Brain microvascular endothelial cell (primary cell): ENCODE measurements around the gene HDAC9.
A peak's percentile ranks its signal among the peaks of the same experiment; 100 is the strongest.

Experiments
- DNase-seq: peaks from one replicate; pipeline ENCODE4 v3.0.0-alpha.2; 2020
- H3K27ac ChIP-seq: fragments of 250-450 bp; sonication (Bioruptor Pico); 2 replicates; pipeline ENCODE4 v1.5.1; 2020; ENCODE audit warnings: mild to moderate bottlenecking, moderate library complexity
- H3K27me3 ChIP-seq: fragments of 250-450 bp; sonication (Bioruptor Pico); replicated peaks from 2 replicates; pipeline ENCODE4 v1.5.1; 2020; ENCODE audit warnings: mild to moderate bottlenecking
- H3K36me3 ChIP-seq: fragments of 250-450 bp; sonication (Bioruptor Pico); replicated peaks from 2 replicates; pipeline ENCODE4 v1.5.1; 2020; ENCODE audit warnings: mild to moderate bottlenecking
- H3K4me3 ChIP-seq: 2 replicates; pipeline ENCODE4 v1.5.1; 2011; ENCODE audit warnings: low read depth, mild to moderate bottlenecking, control low read depth, low read length, moderate library complexity
- in situ Hi-C: cut with HindIII; loops from 2 replicates; pipeline ENCODE4 v1.10.0; 2017; ENCODE audit warnings: low sequenced_read_pairs, low pct_ligation_motif_present
- TF ChIP-seq, protein P1 (sequence below): IDR thresholded peaks from 2 replicates; pipeline ENCODE4 v1.5.1; 2011; ENCODE audit warnings: low read depth, mild to moderate bottlenecking, moderate library complexity, low read length, control low read depth, inconsistent platforms; ENCODE audit errors: missing control alignments

Gene HDAC9

DNA sequence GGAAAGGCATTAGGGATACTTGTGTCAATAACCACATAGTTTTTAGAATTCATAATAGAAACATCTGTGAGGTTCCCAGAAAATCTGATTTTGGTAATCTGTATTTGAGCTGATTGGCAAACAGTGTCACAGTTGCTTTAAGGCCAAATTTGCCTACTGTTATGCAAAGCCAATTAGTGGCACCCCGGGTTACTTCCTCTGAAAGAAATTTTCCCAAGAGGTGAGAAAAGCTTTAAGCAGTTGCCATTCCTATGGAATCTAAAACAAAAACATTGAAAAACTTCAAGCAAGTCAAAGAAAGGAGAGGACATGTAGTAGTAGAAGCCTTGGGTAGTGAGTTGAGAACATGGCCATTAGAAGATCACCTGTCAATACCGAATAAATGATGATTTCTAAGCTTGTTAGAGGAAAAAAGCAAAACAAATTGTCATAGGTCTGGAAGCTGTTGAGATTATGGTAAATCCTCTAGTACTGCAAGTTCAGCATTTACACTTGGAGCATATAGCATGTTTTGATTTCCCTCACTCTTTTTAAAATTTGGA lies 445.1 kb downstream of the HDAC9 start:
- H3K4me3 ChIP-seq = no peak overlapping the region
- H3K27ac ChIP-seq = no peak overlapping the region
- no peak for DNase-seq
- TF ChIP-seq, protein P1, sequence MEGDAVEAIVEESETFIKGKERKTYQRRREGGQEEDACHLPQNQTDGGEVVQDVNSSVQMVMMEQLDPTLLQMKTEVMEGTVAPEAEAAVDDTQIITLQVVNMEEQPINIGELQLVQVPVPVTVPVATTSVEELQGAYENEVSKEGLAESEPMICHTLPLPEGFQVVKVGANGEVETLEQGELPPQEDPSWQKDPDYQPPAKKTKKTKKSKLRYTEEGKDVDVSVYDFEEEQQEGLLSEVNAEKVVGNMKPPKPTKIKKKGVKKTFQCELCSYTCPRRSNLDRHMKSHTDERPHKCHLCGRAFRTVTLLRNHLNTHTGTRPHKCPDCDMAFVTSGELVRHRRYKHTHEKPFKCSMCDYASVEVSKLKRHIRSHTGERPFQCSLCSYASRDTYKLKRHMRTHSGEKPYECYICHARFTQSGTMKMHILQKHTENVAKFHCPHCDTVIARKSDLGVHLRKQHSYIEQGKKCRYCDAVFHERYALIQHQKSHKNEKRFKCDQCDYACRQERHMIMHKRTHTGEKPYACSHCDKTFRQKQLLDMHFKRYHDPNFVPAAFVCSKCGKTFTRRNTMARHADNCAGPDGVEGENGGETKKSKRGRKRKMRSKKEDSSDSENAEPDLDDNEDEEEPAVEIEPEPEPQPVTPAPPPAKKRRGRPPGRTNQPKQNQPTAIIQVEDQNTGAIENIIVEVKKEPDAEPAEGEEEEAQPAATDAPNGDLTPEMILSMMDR = no peak
- H3K27me3 ChIP-seq = no peaks in the 10 kb centered on the region
- in situ Hi-C loops = no loop called here
- no peaks in the 10 kb centered on the region for H3K36me3 ChIP-seq

DNA sequence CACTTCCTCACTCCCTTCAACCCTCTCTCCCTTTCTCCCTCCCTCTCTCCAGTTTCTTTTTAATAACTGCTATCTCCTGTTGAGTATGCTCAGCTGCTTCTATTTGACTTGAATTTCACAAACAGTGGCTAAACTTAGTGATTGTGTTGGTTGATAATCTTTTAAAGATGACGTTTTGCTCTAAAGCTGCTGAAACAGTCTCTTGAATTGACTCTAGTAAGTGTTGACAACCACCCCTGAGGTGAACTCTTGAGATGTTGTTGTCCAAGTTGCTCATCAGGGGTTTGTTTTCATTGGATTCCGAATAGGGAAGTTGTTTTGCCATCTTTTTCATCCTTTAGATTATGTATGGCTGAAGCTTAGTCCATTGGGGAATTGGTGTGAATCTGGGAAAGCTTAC lies 445.7 kb downstream of the HDAC9 start:
- DNase-seq = no peak
- H3K36me3 ChIP-seq = no peaks in the 10 kb centered on the region
- in situ Hi-C loops = no loop called here
- H3K4me3 ChIP-seq = no peak overlapping the region
- TF ChIP-seq, protein P1 = no peak
- no peaks in the 10 kb centered on the region for H3K27me3 ChIP-seq
- no peak overlapping the region for H3K27ac ChIP-seq

DNA sequence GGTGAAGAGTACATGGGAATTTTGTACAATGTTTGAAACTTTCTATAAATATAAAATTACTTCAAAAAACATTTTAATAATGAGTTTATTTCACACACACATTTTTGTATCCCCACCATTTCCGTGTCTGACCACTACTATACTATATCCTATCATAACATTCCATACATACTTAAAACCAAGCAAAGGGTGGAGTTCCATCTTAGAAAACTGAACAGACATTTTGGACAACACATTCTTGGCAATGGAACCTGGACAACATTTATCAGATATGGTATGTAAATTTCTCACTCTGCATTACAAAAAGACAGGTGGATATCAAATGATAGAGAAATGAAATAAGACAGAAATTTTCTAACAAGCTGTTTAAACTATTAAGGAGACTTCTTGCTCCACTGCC lies 453.0 kb downstream of the HDAC9 start:
- Histone ChIP-seq H3K27me3 (no peaks in the 10 kb centered on the region), H3K4me3 (no peak overlapping the region), H3K27ac (no peak overlapping the region), H3K36me3 (no peaks in the 10 kb centered on the region)
- TF ChIP-seq, protein P1 = no peak
- in situ Hi-C loops = no loop called here
- no peak for DNase-seq

DNA sequence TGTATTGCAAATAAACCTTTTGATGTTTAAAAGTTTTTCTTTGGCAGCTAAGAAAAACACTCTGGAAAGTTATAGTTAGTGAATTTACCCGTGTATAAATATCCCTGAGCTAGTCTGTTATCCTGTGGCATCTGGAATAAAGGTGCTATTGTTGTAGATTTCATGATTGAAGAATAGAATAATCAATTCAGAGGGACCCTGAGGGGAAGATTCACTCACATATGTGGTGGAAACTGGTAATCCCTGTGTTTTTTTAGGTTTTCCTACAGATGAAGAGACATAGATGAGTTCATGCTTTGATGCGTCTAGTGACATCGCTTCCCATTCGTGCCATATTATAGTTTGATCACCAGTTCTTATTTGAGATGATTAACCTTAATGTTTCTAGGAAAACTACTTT lies 457.3 kb downstream of the HDAC9 start:
- in situ Hi-C loops = no loop called here
- no peak overlapping the region for H3K4me3 ChIP-seq
- no peaks in the 10 kb centered on the region for H3K27me3 ChIP-seq
- no peak overlapping the region for H3K27ac ChIP-seq
- no peaks in the 10 kb centered on the region for H3K36me3 ChIP-seq
- DNase-seq = no peak
- TF ChIP-seq, protein P1 = no peak

DNA sequence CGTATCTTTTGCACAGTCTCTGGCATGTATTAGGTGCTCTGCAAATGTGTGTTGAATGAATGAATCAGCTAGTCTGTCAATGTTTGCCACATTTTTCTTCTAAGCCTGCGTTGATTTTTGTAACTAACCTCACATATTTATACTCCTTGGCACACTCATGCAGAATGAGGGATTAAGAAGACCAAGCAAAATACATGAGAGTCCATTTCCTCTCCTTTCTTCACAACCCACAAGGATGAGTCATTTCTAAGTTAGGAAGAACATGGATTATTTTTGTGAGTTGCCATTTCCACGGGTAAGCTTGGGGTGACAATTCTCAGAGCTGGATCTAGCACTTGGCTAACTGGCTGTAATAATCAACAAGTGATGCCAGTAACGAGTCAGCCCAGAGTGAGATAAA lies 463.1 kb downstream of the HDAC9 start:
- TF ChIP-seq, protein P1 = no peak
- Histone ChIP-seq H3K27me3 (no peaks in the 10 kb centered on the region), H3K36me3 (no peaks in the 10 kb centered on the region), H3K27ac (no peak overlapping the region), H3K4me3 (no peak overlapping the region)
- in situ Hi-C loops = no loop called here
- DNase-seq = peak; percentile 21

DNA sequence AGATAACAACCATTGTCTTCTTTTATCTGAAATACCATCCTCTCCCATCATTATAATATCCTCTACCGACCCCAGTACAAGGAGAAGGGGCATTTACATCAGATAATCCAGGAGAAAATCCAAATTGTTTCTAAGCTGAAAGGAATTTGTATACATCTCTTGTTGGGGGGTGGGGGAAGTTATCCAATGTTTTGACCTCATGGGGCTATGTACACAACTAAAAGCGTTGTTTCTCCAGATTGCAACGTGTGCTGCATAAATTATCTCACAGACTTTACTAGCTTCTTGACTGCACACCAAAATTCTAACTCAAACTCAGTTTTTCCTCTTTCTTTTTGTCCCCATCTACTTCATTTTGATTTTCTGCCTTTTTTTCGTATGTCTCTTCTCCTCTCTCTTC lies 465.2 kb downstream of the HDAC9 start:
- no peak overlapping the region for H3K27ac ChIP-seq
- H3K27me3 ChIP-seq = no peaks in the 10 kb centered on the region
- in situ Hi-C loops = no loop called here
- no peak for DNase-seq
- H3K36me3 ChIP-seq = no peaks in the 10 kb centered on the region
- H3K4me3 ChIP-seq = no peak overlapping the region
- TF ChIP-seq, protein P1 = no peak
